ENCODE data around the gene PCSK6.

PCSK6 gene

DNA sequence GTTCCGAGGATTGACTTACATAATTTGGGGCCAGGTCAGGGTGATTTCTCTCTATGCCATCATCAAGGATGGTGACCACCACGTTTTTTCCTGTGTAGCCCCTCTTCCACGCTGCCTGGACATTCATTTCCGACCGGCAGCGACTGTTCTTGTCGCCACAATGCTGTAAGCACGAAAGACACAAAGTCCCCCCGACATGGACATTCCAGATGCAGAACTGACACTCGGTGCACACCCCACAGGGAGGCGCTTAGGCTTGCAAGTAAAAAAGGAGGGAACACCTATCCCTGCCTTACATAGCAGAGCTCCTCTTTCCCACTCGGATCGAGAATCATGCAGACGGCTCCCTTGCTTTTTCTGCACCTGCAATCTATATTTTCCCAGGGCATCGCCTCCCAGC lies 58.2 kb downstream of the PCSK6 start:
- DNase-seq (ENCODE audit: low spot score) = no peak
- Histone ChIP-seq H3K4ac (ENCODE audit: low read length) (no peak overlapping the region), H3K27me3 (ENCODE audit: control insufficient read depth in 3 of 3, insufficient read depth in 3 of 3, low read depth in 1 of 3, low read length in 3 of 3) (no peaks in the 10 kb centered on the region)

DNA sequence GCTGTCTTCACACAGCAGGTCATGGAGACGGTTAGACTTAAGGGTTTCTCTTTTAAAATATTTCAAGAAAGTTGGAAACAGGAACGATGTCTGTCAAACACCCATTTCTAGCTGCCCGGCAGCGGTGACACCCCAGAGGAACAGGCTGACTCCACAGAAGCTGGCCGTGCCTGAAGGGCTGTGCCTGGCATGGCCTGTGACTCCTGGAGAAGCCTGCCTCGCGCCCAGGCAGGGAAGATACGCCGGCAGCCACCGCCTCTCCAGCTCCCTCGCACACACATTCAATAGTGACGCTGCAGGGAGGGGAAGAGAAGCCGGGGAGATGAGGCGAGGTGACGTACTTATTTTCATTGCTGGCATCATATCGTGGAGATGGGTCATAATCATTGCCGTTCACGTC lies 59.9 kb downstream of the PCSK6 start:
- H4K91ac ChIP-seq (ENCODE audit: low read depth, low read length, poor library complexity) = no peak overlapping the region
- H3K27me3 ChIP-seq (ENCODE audit: control insufficient read depth in 3 of 3, insufficient read depth in 3 of 3, low read depth in 1 of 3, low read length in 3 of 3) = no peaks in the 10 kb centered on the region
- no peak overlapping the region for H3K4me3 ChIP-seq (ENCODE audit: low read length in 2 of 2)
- no peak overlapping the region for H3K4me2 ChIP-seq (ENCODE audit: insufficient read depth, low read length, poor library complexity, severe bottlenecking)
- WGBS, 2 donors (ENCODE audit: extremely low coverage in 2 of 2, insufficient read length in 2 of 2, insufficient replicate concordance in 1 of 2) = no CpG with 5 or more reads among the region's 18 CpGs
- H3K9me3 ChIP-seq (replicated peaks in 1 of 2; ENCODE audit: control insufficient read depth in 2 of 2, insufficient read depth in 1 of 2, low read depth in 1 of 2, low read length in 2 of 2) = no peaks in the 10 kb centered on the region
- H3K79me1 ChIP-seq (ENCODE audit: low read depth, low read length) = no peaks in the 10 kb centered on the region
- H3K4ac ChIP-seq (ENCODE audit: low read length) = no peak overlapping the region
- H2AFZ ChIP-seq (ENCODE audit: low read length) = no peak overlapping the region
- H2BK120ac ChIP-seq (ENCODE audit: low read depth, low read length) = no peak overlapping the region
- DNase-seq (ENCODE audit: low spot score) = no peak
- no peak overlapping the region for H2AK5ac ChIP-seq (ENCODE audit: low read depth, low read length)
- H2BK15ac ChIP-seq (ENCODE audit: low read length) = no peak overlapping the region
- no peak overlapping the region for H2BK5ac ChIP-seq (ENCODE audit: low read length)
- H3K9ac ChIP-seq (ENCODE audit: low read depth, low read length, poor library complexity) = no peak overlapping the region
- no peak overlapping the region for H3K14ac ChIP-seq (ENCODE audit: low read length)
- no peak overlapping the region for H4K8ac ChIP-seq (ENCODE audit: low read depth, low read length)
- H3K36me3 ChIP-seq (replicated peaks in 1 of 2; ENCODE audit: control insufficient read depth in 2 of 2, insufficient read depth in 2 of 2, low read length in 2 of 2) = peaks cover 0 to 30% of the 10 kb centered on the region in 2 donors
- H3K18ac ChIP-seq (ENCODE audit: low read length) = peak overlapping the region; percentile 52
- H2BK12ac ChIP-seq (ENCODE audit: low read length) = no peak overlapping the region
- peak overlapping the region; percentile 16 for H3K23ac ChIP-seq (ENCODE audit: low read depth, low read length, poor library complexity)
- H3K4me1 ChIP-seq (ENCODE audit: control insufficient read depth in 2 of 2, insufficient read depth in 1 of 2, low read depth in 1 of 2, low read length in 2 of 2) = peaks cover 9 to 11% of the 10 kb centered on the region in 2 donors
- no peak overlapping the region for H3K27ac ChIP-seq (replicated peaks; ENCODE audit: low read length)

More for the DNA sequence above, 58.2 kb downstream of the PCSK6 start:
- Histone ChIP-seq H2BK12ac (ENCODE audit: low read length) (no peak overlapping the region), H3K23ac (ENCODE audit: low read depth, low read length, poor library complexity) (no peak overlapping the region), H3K9ac (ENCODE audit: low read depth, low read length, poor library complexity) (no peak overlapping the region), H4K91ac (ENCODE audit: low read depth, low read length, poor library complexity) (no peak overlapping the region), H3K4me1 (ENCODE audit: control insufficient read depth in 2 of 2, insufficient read depth in 1 of 2, low read depth in 1 of 2, low read length in 2 of 2) (peaks cover 9 to 11% of the 10 kb centered on the region in 2 donors), H3K36me3 (replicated peaks in 1 of 2; ENCODE audit: control insufficient read depth in 2 of 2, insufficient read depth in 2 of 2, low read length in 2 of 2) (peaks cover 0 to 21% of the 10 kb centered on the region in 2 donors), H3K4me3 (ENCODE audit: low read length in 2 of 2) (no peak overlapping the region), H2BK120ac (ENCODE audit: low read depth, low read length) (no peak overlapping the region), H2BK5ac (ENCODE audit: low read length) (no peak overlapping the region), H3K18ac (ENCODE audit: low read length) (no peak overlapping the region), H2BK15ac (ENCODE audit: low read length) (no peak overlapping the region), H2AFZ (ENCODE audit: low read length) (no peak overlapping the region), H3K9me3 (replicated peaks in 1 of 2; ENCODE audit: control insufficient read depth in 2 of 2, insufficient read depth in 1 of 2, low read depth in 1 of 2, low read length in 2 of 2) (no peaks in the 10 kb centered on the region), H3K4me2 (ENCODE audit: insufficient read depth, low read length, poor library complexity, severe bottlenecking) (no peak overlapping the region), H3K79me1 (ENCODE audit: low read depth, low read length) (no peaks in the 10 kb centered on the region), H3K14ac (ENCODE audit: low read length) (no peak overlapping the region), H3K27ac (replicated peaks; ENCODE audit: low read length) (no peak overlapping the region), H4K8ac (ENCODE audit: low read depth, low read length) (no peak overlapping the region), H2AK5ac (ENCODE audit: low read depth, low read length) (no peak overlapping the region)
- no CpG with 5 or more reads among the region's 15 CpGs for WGBS, 2 donors (ENCODE audit: extremely low coverage in 2 of 2, insufficient read length in 2 of 2, insufficient replicate concordance in 1 of 2)

DNA sequence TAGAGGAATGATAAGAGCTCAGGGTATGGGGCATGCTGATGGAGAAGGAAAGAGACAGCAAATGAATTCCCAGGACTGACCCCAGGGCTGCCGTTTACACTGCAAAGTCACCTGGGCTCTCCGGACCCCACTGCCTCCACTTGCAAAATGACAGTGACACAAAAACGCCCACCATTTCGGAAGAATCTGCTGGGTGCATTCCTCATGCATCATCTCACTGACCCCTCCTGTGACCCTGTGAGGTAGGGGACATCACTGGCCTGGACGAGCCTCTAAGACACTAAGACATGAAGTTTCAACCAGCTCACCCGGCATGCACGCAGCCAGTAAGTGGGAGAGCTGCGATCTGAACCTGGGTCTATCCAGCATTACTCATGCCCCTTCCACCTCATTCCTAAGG lies 60.3 kb downstream of the PCSK6 start:
- Histone ChIP-seq H3K14ac (ENCODE audit: low read length) (no peak overlapping the region), H3K23ac (ENCODE audit: low read depth, low read length, poor library complexity) (no peak overlapping the region), H3K4me1 (ENCODE audit: control insufficient read depth in 2 of 2, insufficient read depth in 1 of 2, low read depth in 1 of 2, low read length in 2 of 2) (peaks cover 9 to 11% of the 10 kb centered on the region in 2 donors), H3K4me3 (ENCODE audit: low read length in 2 of 2) (no peak overlapping the region), H3K18ac (ENCODE audit: low read length) (peak overlapping the region; percentile 52), H2BK15ac (ENCODE audit: low read length) (no peak overlapping the region), H2AFZ (ENCODE audit: low read length) (no peak overlapping the region), H3K27me3 (ENCODE audit: control insufficient read depth in 3 of 3, insufficient read depth in 3 of 3, low read depth in 1 of 3, low read length in 3 of 3) (no peaks in the 10 kb centered on the region), H2BK5ac (ENCODE audit: low read length) (no peak overlapping the region), H4K91ac (ENCODE audit: low read depth, low read length, poor library complexity) (no peak overlapping the region), H2BK12ac (ENCODE audit: low read length) (no peak overlapping the region), H3K4ac (ENCODE audit: low read length) (no peak overlapping the region), H3K27ac (replicated peaks; ENCODE audit: low read length) (no peak overlapping the region), H3K36me3 (replicated peaks in 1 of 2; ENCODE audit: control insufficient read depth in 2 of 2, insufficient read depth in 2 of 2, low read length in 2 of 2) (peaks cover 0 to 30% of the 10 kb centered on the region in 2 donors), H3K9me3 (replicated peaks in 1 of 2; ENCODE audit: control insufficient read depth in 2 of 2, insufficient read depth in 1 of 2, low read depth in 1 of 2, low read length in 2 of 2) (no peaks in the 10 kb centered on the region), H4K8ac (ENCODE audit: low read depth, low read length) (no peak overlapping the region), H3K9ac (ENCODE audit: low read depth, low read length, poor library complexity) (no peak overlapping the region), H2AK5ac (ENCODE audit: low read depth, low read length) (no peak overlapping the region), H3K79me1 (ENCODE audit: low read depth, low read length) (no peaks in the 10 kb centered on the region), H2BK120ac (ENCODE audit: low read depth, low read length) (no peak overlapping the region), H3K4me2 (ENCODE audit: insufficient read depth, low read length, poor library complexity, severe bottlenecking) (no peak overlapping the region)
- WGBS, 2 donors (ENCODE audit: extremely low coverage in 2 of 2, insufficient read length in 2 of 2, insufficient replicate concordance in 1 of 2) = no CpG with 5 or more reads among the region's 8 CpGs
- DNase-seq (ENCODE audit: low spot score) = no peak

DNA sequence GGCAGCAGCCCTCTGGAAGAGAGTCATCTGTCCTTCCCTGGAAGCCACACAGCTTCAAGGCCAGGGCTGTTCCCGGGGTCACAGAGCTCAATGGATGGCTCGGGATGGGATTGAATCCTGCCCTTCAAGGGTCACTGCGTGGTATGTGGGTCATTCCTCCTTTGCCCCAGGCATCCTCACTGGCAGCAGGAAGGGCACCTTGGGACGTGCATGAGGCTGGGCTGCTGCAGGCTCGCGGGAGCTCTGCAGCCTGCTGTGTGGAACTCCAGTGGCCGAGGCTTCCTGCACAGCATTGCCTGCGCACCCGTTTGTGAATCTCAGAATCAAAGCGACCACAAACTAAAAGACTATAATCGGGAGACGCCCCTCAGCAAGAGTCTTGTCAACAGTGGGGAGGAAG lies 60.7 kb downstream of the PCSK6 start:
- no peak overlapping the region for H2BK5ac ChIP-seq (ENCODE audit: low read length)
- peaks cover 0 to 30% of the 10 kb centered on the region in 2 donors for H3K36me3 ChIP-seq (replicated peaks in 1 of 2; ENCODE audit: control insufficient read depth in 2 of 2, insufficient read depth in 2 of 2, low read length in 2 of 2)
- H4K8ac ChIP-seq (ENCODE audit: low read depth, low read length) = no peak overlapping the region
- no peak overlapping the region for H2BK12ac ChIP-seq (ENCODE audit: low read length)
- peak overlapping the region; percentile 7 for H2AK5ac ChIP-seq (ENCODE audit: low read depth, low read length)
- H3K27me3 ChIP-seq (ENCODE audit: control insufficient read depth in 3 of 3, insufficient read depth in 3 of 3, low read depth in 1 of 3, low read length in 3 of 3) = no peaks in the 10 kb centered on the region
- H2BK120ac ChIP-seq (ENCODE audit: low read depth, low read length) = no peak overlapping the region
- no peak overlapping the region for H2AFZ ChIP-seq (ENCODE audit: low read length)
- H3K4me3 ChIP-seq (ENCODE audit: low read length in 2 of 2) = no peak overlapping the region
- no peaks in the 10 kb centered on the region for H3K79me1 ChIP-seq (ENCODE audit: low read depth, low read length)
- H3K23ac ChIP-seq (ENCODE audit: low read depth, low read length, poor library complexity) = no peak overlapping the region
- H3K18ac ChIP-seq (ENCODE audit: low read length) = peak overlapping the region; percentile 2
- no peak overlapping the region for H3K4me2 ChIP-seq (ENCODE audit: insufficient read depth, low read length, poor library complexity, severe bottlenecking)
- no peak overlapping the region for H3K4ac ChIP-seq (ENCODE audit: low read length)
- no peaks in the 10 kb centered on the region for H3K9me3 ChIP-seq (replicated peaks in 1 of 2; ENCODE audit: control insufficient read depth in 2 of 2, insufficient read depth in 1 of 2, low read depth in 1 of 2, low read length in 2 of 2)
- no peak overlapping the region for H3K9ac ChIP-seq (ENCODE audit: low read depth, low read length, poor library complexity)
- H3K4me1 ChIP-seq (ENCODE audit: control insufficient read depth in 2 of 2, insufficient read depth in 1 of 2, low read depth in 1 of 2, low read length in 2 of 2) = peaks cover 9 to 11% of the 10 kb centered on the region in 2 donors
- H4K91ac ChIP-seq (ENCODE audit: low read depth, low read length, poor library complexity) = no peak overlapping the region
- no peak overlapping the region for H3K27ac ChIP-seq (replicated peaks; ENCODE audit: low read length)
- no peak overlapping the region for H2BK15ac ChIP-seq (ENCODE audit: low read length)
- DNase-seq (ENCODE audit: low spot score) = no peak
- no peak overlapping the region for H3K14ac ChIP-seq (ENCODE audit: low read length)
- WGBS, 2 donors (ENCODE audit: extremely low coverage in 2 of 2, insufficient read length in 2 of 2, insufficient replicate concordance in 1 of 2) = no CpG with 5 or more reads among the region's 12 CpGs
